Measurements from ENCODE around the gene PLXNA1. TPM values are rescaled to one million over a fixed set of nuclear protein-coding genes. Genes with fewer than 3 reads are reported as not detected.

Gene PLXNA1
- total and polyA plus RNA-seq, 10 of the 15 experiments (the other 5 are each of a cell fraction or from before 2014, with no cell fraction given) = 0.03 to 16.4 (median 2.5) TPM

DNA sequence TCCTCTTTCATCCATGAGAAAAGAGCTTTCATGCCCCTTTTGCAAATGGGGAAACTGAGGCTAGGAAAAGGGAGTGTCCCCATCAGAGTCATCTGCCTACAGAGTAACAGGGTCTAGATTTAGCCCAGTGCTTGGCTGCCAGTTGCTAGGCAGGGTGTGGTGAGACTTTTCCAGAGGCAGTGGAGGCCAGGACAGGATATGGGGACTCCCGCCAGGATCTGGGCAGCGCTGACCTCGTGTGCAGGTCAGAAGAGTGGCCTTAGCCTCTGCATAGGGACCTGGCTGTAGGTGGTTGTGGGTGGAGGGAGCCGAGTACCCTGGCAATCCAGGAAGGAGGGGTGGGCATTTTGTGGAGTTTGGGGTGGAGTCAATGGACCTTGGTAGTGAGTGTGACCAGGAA lies 4.2 kb downstream of the PLXNA1 start:
- SMC1A ChIA-PET (ENCODE audit: uncharacterized antibody, unreplicated experiment) = no interaction called here
- peaks cover 0 to 11% of the 10 kb centered on the region in 2 experiments; a peak in 2 of 4 replicates for H3K36me3 ChIP-seq (ENCODE audit: control insufficient read depth in 2 of 2, insufficient read depth in 2 of 2, low read length in 1 of 2)
- ATAC-seq (no peak), FAIRE-seq (no peak), DNase-seq (ENCODE audit: low read depth, low spot score) (no peak)
- H3K9ac ChIP-seq (ENCODE audit: control insufficient read depth, insufficient read depth, low read length) = no peak overlapping the region
- POLR2A ChIA-PET = no interaction called here
- peaks cover 1% of the 10 kb centered on the region for H3K4me1 ChIP-seq (ENCODE audit: control insufficient read depth, insufficient read depth, low read length)
- no TSS peak for BruUV-seq (replicated peaks)
- CTCF ChIA-PET = interaction anchor here (3.0 kb wide), 1 partner anchor 235 kb away, joined by 10 read pairs; no protein-coding TSS in a partner anchor
- in situ Hi-C loops (cut with MboI) (no loop called here), intact Hi-C loops (cut with micrococcal nuclease; ENCODE audit: unreplicated experiment) (loop anchor here (10.0 kb wide), 2 partner anchors 468 to 558 kb away; no protein-coding TSS in a partner anchor)
- H3K27ac ChIP-seq (ENCODE audit: control insufficient read depth, insufficient read depth) = no peak overlapping the region
- no peak overlapping the region for H2AFZ ChIP-seq (ENCODE audit: control insufficient read depth, low read depth, low read length)
- H3K4me2 ChIP-seq (ENCODE audit: control insufficient read depth, insufficient read depth) = no peak overlapping the region
- TF ChIP-seq GABPA (IDR thresholded peaks at IDR 0.05; ENCODE audit: low read depth) (no peak), EZH2 (IDR thresholded peaks at IDR 0.05; ENCODE audit: borderline replicate concordance, control insufficient read depth, low read depth, low read length) (no peak), RAD21 (IDR thresholded peaks at IDR 0.05; ENCODE audit: insufficient read depth, low read depth, low read length) (no peak), JUND (IDR thresholded peaks at IDR 0.05; ENCODE audit: low read depth, low read length) (no peak), PAX5 (IDR thresholded peaks at IDR 0.05; ENCODE audit: borderline replicate concordance, low read depth, low read length) (no peak), SREBF1 (IDR thresholded peaks at IDR 0.05; ENCODE audit: low read length) (no peak), KLF5 (IDR thresholded peaks at IDR 0.05; ENCODE audit: partially characterized antibody) (no peak)
- TF ChIP-seq, protein P1, sequence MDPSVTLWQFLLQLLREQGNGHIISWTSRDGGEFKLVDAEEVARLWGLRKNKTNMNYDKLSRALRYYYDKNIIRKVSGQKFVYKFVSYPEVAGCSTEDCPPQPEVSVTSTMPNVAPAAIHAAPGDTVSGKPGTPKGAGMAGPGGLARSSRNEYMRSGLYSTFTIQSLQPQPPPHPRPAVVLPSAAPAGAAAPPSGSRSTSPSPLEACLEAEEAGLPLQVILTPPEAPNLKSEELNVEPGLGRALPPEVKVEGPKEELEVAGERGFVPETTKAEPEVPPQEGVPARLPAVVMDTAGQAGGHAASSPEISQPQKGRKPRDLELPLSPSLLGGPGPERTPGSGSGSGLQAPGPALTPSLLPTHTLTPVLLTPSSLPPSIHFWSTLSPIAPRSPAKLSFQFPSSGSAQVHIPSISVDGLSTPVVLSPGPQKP (IDR thresholded peaks at IDR 0.05; ENCODE audit: low read depth, low read length) = no peak
- TF ChIP-seq, protein P2, sequence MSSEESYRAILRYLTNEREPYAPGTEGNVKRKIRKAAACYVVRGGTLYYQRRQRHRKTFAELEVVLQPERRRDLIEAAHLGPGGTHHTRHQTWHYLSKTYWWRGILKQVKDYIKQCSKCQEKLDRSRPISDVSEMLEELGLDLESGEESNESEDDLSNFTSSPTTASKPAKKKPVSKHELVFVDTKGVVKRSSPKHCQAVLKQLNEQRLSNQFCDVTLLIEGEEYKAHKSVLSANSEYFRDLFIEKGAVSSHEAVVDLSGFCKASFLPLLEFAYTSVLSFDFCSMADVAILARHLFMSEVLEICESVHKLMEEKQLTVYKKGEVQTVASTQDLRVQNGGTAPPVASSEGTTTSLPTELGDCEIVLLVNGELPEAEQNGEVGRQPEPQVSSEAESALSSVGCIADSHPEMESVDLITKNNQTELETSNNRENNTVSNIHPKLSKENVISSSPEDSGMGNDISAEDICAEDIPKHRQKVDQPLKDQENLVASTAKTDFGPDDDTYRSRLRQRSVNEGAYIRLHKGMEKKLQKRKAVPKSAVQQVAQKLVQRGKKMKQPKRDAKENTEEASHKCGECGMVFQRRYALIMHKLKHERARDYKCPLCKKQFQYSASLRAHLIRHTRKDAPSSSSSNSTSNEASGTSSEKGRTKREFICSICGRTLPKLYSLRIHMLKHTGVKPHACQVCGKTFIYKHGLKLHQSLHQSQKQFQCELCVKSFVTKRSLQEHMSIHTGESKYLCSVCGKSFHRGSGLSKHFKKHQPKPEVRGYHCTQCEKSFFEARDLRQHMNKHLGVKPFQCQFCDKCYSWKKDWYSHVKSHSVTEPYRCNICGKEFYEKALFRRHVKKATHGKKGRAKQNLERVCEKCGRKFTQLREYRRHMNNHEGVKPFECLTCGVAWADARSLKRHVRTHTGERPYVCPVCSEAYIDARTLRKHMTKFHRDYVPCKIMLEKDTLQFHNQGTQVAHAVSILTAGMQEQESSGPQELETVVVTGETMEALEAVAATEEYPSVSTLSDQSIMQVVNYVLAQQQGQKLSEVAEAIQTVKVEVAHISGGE (CRISPR knock-in tag; IDR thresholded peaks at IDR 0.05) = no peak
- TF ChIP-seq, protein P3, sequence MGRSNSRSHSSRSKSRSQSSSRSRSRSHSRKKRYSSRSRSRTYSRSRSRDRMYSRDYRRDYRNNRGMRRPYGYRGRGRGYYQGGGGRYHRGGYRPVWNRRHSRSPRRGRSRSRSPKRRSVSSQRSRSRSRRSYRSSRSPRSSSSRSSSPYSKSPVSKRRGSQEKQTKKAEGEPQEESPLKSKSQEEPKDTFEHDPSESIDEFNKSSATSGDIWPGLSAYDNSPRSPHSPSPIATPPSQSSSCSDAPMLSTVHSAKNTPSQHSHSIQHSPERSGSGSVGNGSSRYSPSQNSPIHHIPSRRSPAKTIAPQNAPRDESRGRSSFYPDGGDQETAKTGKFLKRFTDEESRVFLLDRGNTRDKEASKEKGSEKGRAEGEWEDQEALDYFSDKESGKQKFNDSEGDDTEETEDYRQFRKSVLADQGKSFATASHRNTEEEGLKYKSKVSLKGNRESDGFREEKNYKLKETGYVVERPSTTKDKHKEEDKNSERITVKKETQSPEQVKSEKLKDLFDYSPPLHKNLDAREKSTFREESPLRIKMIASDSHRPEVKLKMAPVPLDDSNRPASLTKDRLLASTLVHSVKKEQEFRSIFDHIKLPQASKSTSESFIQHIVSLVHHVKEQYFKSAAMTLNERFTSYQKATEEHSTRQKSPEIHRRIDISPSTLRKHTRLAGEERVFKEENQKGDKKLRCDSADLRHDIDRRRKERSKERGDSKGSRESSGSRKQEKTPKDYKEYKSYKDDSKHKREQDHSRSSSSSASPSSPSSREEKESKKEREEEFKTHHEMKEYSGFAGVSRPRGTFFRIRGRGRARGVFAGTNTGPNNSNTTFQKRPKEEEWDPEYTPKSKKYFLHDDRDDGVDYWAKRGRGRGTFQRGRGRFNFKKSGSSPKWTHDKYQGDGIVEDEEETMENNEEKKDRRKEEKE (IDR thresholded peaks at IDR 0.05) = no peak
- TF ChIP-seq, protein P4, sequence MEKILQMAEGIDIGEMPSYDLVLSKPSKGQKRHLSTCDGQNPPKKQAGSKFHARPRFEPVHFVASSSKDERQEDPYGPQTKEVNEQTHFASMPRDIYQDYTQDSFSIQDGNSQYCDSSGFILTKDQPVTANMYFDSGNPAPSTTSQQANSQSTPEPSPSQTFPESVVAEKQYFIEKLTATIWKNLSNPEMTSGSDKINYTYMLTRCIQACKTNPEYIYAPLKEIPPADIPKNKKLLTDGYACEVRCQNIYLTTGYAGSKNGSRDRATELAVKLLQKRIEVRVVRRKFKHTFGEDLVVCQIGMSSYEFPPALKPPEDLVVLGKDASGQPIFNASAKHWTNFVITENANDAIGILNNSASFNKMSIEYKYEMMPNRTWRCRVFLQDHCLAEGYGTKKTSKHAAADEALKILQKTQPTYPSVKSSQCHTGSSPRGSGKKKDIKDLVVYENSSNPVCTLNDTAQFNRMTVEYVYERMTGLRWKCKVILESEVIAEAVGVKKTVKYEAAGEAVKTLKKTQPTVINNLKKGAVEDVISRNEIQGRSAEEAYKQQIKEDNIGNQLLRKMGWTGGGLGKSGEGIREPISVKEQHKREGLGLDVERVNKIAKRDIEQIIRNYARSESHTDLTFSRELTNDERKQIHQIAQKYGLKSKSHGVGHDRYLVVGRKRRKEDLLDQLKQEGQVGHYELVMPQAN (conservative IDR thresholded peaks at IDR 0.05) = no peak
- TF ChIP-seq, protein P5, sequence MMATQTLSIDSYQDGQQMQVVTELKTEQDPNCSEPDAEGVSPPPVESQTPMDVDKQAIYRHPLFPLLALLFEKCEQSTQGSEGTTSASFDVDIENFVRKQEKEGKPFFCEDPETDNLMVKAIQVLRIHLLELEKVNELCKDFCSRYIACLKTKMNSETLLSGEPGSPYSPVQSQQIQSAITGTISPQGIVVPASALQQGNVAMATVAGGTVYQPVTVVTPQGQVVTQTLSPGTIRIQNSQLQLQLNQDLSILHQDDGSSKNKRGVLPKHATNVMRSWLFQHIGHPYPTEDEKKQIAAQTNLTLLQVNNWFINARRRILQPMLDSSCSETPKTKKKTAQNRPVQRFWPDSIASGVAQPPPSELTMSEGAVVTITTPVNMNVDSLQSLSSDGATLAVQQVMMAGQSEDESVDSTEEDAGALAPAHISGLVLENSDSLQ (IDR thresholded peaks at IDR 0.05) = no peak
- RAD21 ChIA-PET (ENCODE audit: unreplicated experiment) = no interaction called here
- no peaks in the 10 kb centered on the region; the same call in none of the 2 replicates for H3K79me2 ChIP-seq (ENCODE audit: control insufficient read depth, insufficient read depth, low read length)
- WGBS (ENCODE audit: insufficient coverage, insufficient replicate concordance, low lambda C conversion rate, missing lambda C conversion rate) = 50% methylated on average over 4 of the region's 4 CpGs
- H3K27me3 ChIP-seq (replicated peaks in 1 of 2; ENCODE audit: control insufficient read depth in 2 of 2, insufficient read depth in 2 of 2, low read length in 1 of 2) = no peaks in the 10 kb centered on the region
- H3K9me3 ChIP-seq (replicated peaks; ENCODE audit: control insufficient read depth, insufficient read depth, low read length) = no peaks in the 10 kb centered on the region
- H4K20me1 ChIP-seq (ENCODE audit: control insufficient read depth, insufficient read depth) = no peaks in the 10 kb centered on the region
- H3K4me3 ChIP-seq = no peak overlapping the region
